PC-9 (cell line): ENCODE measurements around the gene SPRR1A. TPM values are rescaled to one million over a fixed set of nuclear protein-coding genes. Genes with fewer than 3 reads are reported as not detected.

Experiments used
- BruUV-seq: library from RNA; stranded (reverse); fragments of 400-500 nt; replicated peaks from 2 replicates; lab custom pipeline; 2021; lab: Mats Ljungman, UMichigan
- CTCF ChIA-PET: fragments of 300-600 bp; sonication (Branson Sonifier 250); formaldehyde crosslinking; loops from one replicate; lab custom pipeline; 2022; ENCODE audit warnings: antibody characterized with exemption; lab: Charles Lee
- POLR2A ChIA-PET: fragments of 300-600 bp; sonication (Branson Sonifier 250); formaldehyde crosslinking; loops from one replicate; lab custom pipeline; 2022; ENCODE audit warnings: antibody characterized with exemption; ENCODE audit not compliant: unreplicated experiment; lab: Charles Lee
- DNase-seq, 2 experiments: peaks; one replicate each; pipeline versions ENCODE4 v3.0.0 to v3.0.0-alpha.2; 2015 to 2022; ENCODE audit warnings: mixed read lengths in 1 of 2
- H2AFZ ChIP-seq: fragments of 200-600 bp; sonication (generic); 2 replicates; pipeline ENCODE4 v1.8.1; 2017; ENCODE audit warnings: antibody characterized with exemption
- H3F3A ChIP-seq: fragments of 200-600 bp; sonication (generic); 2 replicates; pipeline ENCODE4 v1.8.1; 2017; ENCODE audit warnings: antibody characterized with exemption, mild to moderate bottlenecking, low read depth; ENCODE audit not compliant: insufficient read depth
- H3K27ac ChIP-seq: fragments of 200-600 bp; sonication (generic); 2 replicates; pipeline ENCODE4 v1.6.1; 2016; ENCODE audit warnings: mixed run types
- H3K27me3 ChIP-seq: fragments of 200-600 bp; sonication (generic); 2 replicates; pipeline ENCODE4 v1.6.1; 2016; ENCODE audit warnings: low read depth, mixed run types; ENCODE audit not compliant: insufficient read depth
- H3K36me3 ChIP-seq: fragments of 200-600 bp; sonication (generic); 2 replicates; pipeline ENCODE4 v1.6.1; 2016; ENCODE audit warnings: low read depth, mixed run types
- H3K4me1 ChIP-seq: fragments of 200-600 bp; sonication (generic); replicated peaks from 2 replicates; pipeline ENCODE4 v1.6.1; 2016; ENCODE audit warnings: mixed run types; ENCODE audit not compliant: insufficient read depth
- H3K4me2 ChIP-seq: fragments of 200-600 bp; sonication (generic); 2 replicates; pipeline ENCODE4 v1.6.1; 2017; ENCODE audit warnings: mixed run types
- H3K4me3 ChIP-seq: fragments of 200-600 bp; sonication (generic); 2 replicates; pipeline ENCODE4 v1.6.1; 2016; ENCODE audit warnings: mixed run types
- H3K79me2 ChIP-seq: fragments of 200-600 bp; sonication (generic); 2 replicates; pipeline ENCODE4 v1.6.1; 2017; ENCODE audit warnings: low read depth, mixed run types
- H3K9me2 ChIP-seq: fragments of 200-600 bp; sonication (generic); 2 replicates; pipeline ENCODE4 v1.8.1; 2017; ENCODE audit warnings: mild to moderate bottlenecking; ENCODE audit not compliant: insufficient read depth
- H3K9me3 ChIP-seq: fragments of 200-600 bp; sonication (generic); 2 replicates; pipeline ENCODE4 v1.8.1; 2016; ENCODE audit warnings: low read depth; ENCODE audit not compliant: insufficient read depth
- H4K20me1 ChIP-seq: fragments of 200-600 bp; sonication (generic); 2 replicates; pipeline ENCODE4 v1.8.1; 2017; ENCODE audit not compliant: insufficient read depth
- CTCF ChIP-seq: fragments of 200-600 bp; sonication (generic); conservative IDR thresholded peaks from 2 replicates; pipeline ENCODE4 v1.6.1; 2017; ENCODE audit warnings: mixed run types, antibody characterized with exemption, mild to moderate bottlenecking, moderate library complexity
- EZH2 ChIP-seq: fragments of 200-600 bp; sonication (generic); IDR thresholded peaks from 2 replicates; pipeline ENCODE4 v1.8.0; 2017; ENCODE audit warnings: antibody characterized with exemption, low read depth
- intact Hi-C: fragments of 100-400 bp; cut with micrococcal nuclease; formaldehyde crosslinking; loops from one replicate; pipeline ENCODE4 v1.10.0; 2022; ENCODE audit not compliant: unreplicated experiment
- total RNA-seq: library from RNA; stranded (reverse); gene quantifications from 2 replicates; pipeline ENCODE4 v1.2.3, GENCODE V29; 2021

SPRR1A gene
- total RNA-seq, 1 experiment from 2014 or later, result not detected

- Histone ChIP-seq H3K9me2 (0 out of 2 replicates have a peak, but pooled peaks cover 5% of the 10 kb centered on the region), H3K4me3 (no peak overlapping the region), H3K27ac (no peak overlapping the region), H4K20me1 (no peaks in the 10 kb centered on the region), H3F3A (no peaks in the 10 kb centered on the region), H3K4me1 (no peaks in the 10 kb centered on the region), H3K79me2 (no peaks in the 10 kb centered on the region), H2AFZ (no peak overlapping the region), H3K27me3 (no peaks in the 10 kb centered on the region), H3K36me3 (no peaks in the 10 kb centered on the region), H3K4me2 (no peak overlapping the region), H3K9me3 (no peaks in the 10 kb centered on the region)
- TF ChIP-seq CTCF (no peak), EZH2 (no peak)
- CTCF ChIA-PET, result no interaction called here
- BruUV-seq, result no TSS peak
- DNase-seq, result no peak
- intact Hi-C loops, result no loop called here
- POLR2A ChIA-PET, result no interaction called here
Measured at GRCh38 chr1:153024413-153024812, 40.5 kb downstream of the SPRR1A start.

GRCh38 chr1:153025797-153026196 lies 41.9 kb downstream of the SPRR1A start:
- POLR2A ChIA-PET, result no interaction called here
- TF ChIP-seq EZH2 (no peak), CTCF (no peak)
- no TSS peak for BruUV-seq

GRCh38 chr1:153028766-153029165 lies 44.9 kb downstream of the SPRR1A start:
- intact Hi-C loops, result no loop called here
- ChIA-PET CTCF (no interaction called here), POLR2A (no interaction called here)
- no peak overlapping the region for H3K4me2 ChIP-seq
- no peaks in the 10 kb centered on the region for H3K79me2 ChIP-seq
- no peaks in the 10 kb centered on the region for H3K27me3 ChIP-seq
- no peak for TF ChIP-seq EZH2
- no peak for TF ChIP-seq CTCF
- DNase-seq, result no peak
- no TSS peak for BruUV-seq
- H3F3A ChIP-seq, result peaks cover 11% of the 10 kb centered on the region; the same call in 1 of the 2 replicates
- H3K4me1 ChIP-seq, result peaks cover 36% of the 10 kb centered on the region
- H3K36me3 ChIP-seq, result no peaks in the 10 kb centered on the region
- no peak overlapping the region for H3K27ac ChIP-seq
- H3K4me3 ChIP-seq, result no peak overlapping the region
- no peaks in the 10 kb centered on the region for H3K9me3 ChIP-seq
- 0 out of 2 replicates have a peak, but pooled peaks cover 5% of the 10 kb centered on the region for H3K9me2 ChIP-seq
- H4K20me1 ChIP-seq, result no peaks in the 10 kb centered on the region
- no peak overlapping the region for H2AFZ ChIP-seq

More at GRCh38 chr1:153025797-153026196, 41.9 kb downstream of the SPRR1A start:
- Histone ChIP-seq H3K27ac (no peak overlapping the region), H3K4me3 (no peak overlapping the region), H3F3A (no peaks in the 10 kb centered on the region), H3K9me2 (0 out of 2 replicates have a peak, but pooled peaks cover 5% of the 10 kb centered on the region), H3K27me3 (no peaks in the 10 kb centered on the region), H3K4me1 (peaks cover 9% of the 10 kb centered on the region), H2AFZ (no peak overlapping the region), H4K20me1 (no peaks in the 10 kb centered on the region), H3K4me2 (no peak overlapping the region), H3K9me3 (no peaks in the 10 kb centered on the region), H3K79me2 (no peaks in the 10 kb centered on the region), H3K36me3 (no peaks in the 10 kb centered on the region)
- intact Hi-C loops, result no loop called here
- CTCF ChIA-PET, result no interaction called here
- no peak for DNase-seq
